GM21390 (cell line): ENCODE measurements around the gene CHN1.

Source experiments
- ATAC-seq: cut with Tn5 transposase; IDR thresholded peaks from one replicate; pipeline ENCODE4 v1.9.1; 2021; ENCODE audit not compliant: unreplicated experiment

CHN1 gene, protein sequence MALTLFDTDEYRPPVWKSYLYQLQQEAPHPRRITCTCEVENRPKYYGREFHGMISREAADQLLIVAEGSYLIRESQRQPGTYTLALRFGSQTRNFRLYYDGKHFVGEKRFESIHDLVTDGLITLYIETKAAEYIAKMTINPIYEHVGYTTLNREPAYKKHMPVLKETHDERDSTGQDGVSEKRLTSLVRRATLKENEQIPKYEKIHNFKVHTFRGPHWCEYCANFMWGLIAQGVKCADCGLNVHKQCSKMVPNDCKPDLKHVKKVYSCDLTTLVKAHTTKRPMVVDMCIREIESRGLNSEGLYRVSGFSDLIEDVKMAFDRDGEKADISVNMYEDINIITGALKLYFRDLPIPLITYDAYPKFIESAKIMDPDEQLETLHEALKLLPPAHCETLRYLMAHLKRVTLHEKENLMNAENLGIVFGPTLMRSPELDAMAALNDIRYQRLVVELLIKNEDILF

DNA sequence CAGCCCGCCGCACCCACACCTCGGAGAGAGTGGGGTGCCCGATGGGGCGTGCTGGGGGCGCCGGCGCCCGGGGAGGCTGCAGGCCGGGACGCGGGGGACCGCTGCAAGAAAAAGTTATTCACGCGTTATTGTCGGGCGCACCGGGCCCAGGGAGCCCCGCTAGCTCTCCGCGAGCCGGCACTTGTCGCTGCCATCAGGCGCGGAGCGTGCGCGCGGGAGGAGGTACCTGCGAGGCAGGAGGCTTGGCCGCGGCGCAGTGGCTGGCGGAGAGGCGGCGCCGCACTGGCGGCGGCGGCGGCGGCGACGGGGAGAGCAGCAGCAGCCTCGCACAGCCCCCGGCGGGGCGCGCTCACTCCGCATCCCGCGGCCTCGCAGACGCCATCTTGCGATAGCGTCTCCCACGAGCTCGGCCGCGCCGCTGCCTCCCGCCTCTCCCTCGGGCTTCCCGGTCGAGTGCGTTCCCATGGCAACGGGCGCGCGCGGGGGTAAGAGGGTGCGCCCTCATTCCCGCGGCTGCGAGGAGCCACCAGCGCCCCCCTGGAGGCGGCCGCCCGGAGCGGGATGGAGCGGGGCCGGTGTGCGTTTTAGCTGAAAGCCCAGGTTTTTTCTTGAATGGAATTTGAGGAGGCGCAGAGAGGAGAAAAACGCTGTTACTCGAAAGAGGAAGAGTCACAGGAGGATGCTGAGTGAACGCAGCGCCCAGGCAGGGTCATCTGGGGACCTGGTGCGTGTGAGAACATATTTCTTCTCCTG is at the start of gene CHN1:
TSS of gene CHN1 (minus strand) at position 402 of the 753 bp plus-strand sequence. CDS start 469 bp downstream, outside the sequence.
- peak; percentile 85 for ATAC-seq

DNA sequence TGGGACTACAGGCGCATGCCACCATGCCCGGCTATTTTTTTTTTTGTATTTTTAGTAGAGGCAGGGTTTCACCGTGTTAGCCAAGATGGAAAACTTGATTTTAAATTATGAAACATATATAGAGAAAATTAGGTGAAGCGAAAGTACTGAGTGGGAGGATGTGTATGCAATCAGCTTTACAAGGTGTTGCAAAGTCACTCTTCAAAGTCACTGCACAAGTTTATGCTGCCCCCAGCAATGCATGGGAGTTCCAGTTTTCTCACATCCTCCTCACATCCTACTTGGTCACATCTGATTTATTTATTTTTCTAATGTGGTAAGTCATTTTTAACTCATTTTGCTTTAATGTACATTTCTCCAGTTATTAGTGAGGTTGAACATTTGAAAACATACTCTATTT is 49.2 kb upstream of the CHN1 start:
- no peak for ATAC-seq

DNA sequence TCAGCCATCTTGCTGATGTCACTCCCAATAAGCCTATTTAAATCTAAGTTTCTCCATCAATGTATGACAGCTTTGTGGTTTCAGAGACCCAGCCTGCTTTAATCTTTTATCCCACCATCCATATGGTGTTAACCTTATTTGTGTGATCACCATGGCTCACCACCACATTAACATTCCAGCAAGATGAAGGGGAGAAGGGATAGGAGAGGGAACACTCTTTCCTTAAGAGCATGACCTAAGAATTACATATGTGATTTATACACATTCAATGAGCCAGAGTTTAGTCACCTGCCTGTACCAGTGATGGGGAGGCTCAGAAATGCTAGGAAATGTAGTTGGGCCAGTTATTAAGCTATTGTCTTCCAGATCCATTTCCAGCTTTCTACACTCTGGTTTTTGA is 44.5 kb upstream of the CHN1 start:
- no peak for ATAC-seq

DNA sequence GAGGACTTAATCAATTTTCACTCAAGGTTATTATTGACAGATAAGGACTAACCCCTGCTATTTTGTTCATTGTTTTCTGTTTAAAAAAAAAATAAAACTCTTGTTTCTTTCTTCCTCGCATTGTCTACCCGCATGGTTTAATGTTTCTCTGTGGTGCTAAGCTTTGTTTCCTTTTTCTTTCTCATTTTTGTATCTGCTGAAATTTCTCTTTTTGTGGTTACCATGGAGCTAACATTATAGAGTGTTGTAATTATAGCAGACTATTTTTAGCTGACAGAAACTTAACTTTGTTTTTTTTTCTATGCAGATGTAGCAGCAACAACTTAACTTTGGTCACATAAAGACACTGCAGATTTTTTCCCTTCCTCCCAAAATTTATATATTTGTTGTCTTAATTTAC is 43.1 kb upstream of the CHN1 start:
- ATAC-seq: peak; percentile 51

DNA sequence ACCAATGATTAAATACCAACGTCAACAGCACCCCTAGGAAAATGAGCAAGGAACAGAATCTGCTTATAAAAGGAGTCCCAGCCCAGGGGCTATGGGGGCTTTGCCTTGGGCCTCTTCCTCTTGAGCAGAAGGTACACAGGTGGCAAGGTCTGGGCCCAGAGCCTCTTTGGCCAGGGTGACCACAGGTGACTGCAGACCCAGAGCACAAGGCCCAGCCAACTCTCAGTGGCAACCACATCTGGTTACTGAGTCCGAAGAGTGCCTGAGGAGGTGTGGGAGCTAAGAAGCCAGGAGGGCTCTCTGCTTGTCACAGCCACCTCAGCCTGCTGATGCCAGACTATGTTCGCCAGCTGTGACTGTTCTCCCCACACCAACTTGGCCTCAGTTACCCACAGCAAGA is 34.3 kb upstream of the CHN1 start:
- ATAC-seq: no peak

DNA sequence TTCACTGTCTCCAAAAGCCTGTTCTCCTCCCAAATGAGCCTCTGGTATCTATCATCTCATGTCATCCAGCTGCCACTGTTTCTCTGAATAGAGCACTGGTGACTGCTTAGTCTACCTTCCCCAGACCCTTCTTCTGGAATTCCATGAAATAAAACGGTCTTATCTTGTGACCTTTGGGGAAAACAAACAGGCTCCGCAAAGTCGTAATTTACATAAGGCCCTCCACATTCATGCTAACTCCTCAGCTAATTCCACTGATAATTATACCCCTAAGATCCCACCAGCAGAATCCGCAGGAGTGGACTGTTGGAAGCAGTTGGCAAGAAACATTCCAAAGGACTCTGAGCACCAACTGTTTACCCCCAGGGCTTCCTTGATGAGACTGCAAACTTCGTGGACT is 33.9 kb upstream of the CHN1 start:
- no peak for ATAC-seq

DNA sequence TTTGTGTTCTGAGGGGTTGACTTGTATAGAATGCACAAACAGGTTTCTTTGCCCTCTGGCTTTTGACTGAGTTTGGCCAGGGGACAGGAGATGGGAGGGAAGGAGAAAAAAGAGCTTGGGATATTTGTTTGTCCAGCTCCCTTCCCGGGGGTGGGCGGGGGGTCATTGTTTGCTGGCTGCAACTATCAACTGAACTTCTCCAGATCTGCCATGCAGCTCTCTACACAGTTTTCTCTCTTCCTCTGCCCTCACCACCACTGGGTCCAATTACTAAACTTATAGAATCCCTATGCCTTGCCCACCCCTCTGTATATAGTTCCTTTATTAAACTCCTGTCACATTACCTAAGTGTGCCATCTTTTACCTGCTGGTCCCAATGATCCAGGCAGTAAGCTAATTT is 32.8 kb upstream of the CHN1 start:
- no peak for ATAC-seq

DNA sequence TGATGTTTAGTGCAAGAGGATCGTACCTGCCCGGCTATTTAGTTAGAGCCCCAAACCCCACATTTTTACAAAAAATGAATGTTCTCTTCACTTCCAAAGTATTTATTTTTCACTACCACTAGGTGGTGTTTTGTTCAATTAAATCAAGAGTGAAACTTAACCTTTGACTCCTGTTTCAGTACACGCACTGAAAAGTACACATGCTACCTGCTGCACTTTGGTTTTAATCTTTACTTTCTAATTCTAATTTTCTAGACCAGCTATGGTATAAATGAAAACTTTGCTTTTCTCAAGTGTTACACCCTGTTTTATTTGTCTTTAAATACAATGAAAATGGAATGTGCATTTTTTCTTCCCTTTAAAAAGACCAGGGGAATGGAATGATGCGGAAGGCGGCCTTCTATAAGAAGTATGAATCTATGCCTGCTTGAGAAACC is 31.4 kb upstream of the CHN1 start:
- no peak for ATAC-seq

DNA sequence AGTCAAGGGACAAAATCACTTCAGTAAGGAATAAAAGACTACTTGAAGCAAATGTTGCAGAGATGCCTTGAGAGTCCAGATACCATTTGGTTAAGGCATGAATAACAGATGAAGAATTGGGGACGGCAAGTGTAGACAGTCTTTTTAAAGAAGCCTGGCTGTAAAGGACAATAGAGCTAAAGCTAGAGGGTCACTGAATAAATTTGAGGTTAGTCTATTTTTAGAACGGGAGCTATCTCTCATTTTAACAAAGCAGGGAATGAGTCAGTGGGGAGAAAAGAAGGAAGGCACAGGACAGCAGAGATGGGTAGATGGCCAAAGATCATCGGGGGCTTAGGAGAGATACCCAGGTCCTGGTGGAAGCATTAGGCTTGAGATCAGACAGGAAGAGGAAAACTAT is 30.6 kb upstream of the CHN1 start:
- no peak for ATAC-seq

DNA sequence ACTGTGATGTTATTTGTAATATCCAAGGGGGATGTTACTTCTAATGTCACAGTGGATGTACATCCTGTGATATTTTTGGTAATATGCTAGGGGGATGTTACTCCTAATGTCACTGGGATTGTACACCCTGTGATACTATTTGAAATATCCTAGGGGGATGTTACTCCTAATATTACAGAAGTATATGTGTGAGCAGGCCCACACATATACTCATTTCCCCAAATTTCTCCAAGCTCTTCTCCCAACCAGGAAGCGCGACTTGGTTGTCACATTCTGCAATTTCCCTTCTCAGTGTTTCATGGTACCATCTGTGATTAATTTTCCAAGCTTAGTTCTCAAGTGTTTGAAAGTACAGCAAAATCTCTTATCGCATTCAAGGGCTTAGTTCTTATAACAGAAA is 29.5 kb upstream of the CHN1 start:
- ATAC-seq: no peak

DNA sequence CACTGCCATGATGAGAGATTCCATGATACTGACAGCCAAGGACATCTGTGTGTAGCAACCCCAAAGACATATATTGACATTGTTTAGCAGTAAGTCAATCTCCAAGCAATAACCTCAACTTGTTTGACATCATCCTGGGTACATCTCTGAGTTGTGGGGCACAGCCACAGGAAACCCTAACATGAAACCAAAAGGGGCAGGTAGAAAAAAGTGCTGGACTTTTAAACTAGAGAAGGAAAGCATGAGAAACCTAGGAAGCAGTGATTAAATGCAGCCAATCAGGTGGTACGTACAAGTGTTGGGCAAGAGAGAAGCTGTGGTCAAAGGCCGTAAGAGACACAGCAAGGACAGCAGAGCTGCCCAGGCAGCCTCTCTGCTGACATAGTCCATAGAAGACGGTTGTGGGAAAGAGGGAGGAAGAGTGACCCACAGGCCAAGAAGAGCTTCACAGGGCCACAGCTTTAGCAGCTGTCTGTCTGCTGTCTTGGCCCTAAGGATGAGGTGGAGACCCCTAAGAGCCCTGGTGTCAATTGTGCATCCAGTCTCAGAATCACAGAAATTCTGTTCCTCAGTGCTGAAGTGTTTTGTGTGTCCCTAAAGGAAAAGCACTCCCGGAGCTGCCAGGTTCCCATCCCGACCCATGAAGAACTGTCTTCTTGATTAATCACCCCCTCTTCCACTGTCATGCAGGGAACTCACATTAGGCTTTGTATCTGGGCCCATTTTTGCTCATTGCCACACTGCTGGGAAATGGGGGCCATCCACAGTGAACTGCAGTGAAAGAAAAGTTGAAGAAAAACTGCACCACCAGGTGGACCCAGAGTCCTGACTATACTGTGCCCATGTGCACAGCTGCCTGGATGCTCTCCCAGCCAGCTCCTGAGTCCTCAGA is 25.4 kb upstream of the CHN1 start:
- no peak for ATAC-seq

DNA sequence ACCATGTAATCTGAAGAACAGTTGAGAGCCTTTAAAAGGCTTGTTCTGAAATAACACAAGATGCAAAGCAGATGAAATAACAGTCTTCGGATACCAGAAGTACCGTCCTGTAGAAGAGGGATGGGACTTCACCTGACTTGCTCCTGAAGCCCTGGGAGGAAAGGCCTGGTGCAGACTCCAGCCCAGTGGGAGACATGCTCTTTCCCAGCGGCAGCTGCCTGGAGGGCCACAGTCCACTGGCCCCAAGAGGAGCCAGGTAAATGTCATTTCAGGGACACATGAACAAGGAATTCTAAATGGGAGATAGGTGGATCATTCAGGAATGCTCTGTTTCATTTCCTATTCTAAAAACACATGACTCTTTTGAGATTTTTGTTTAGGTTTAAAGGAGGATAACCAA is 22.6 kb upstream of the CHN1 start:
- no peak for ATAC-seq

DNA sequence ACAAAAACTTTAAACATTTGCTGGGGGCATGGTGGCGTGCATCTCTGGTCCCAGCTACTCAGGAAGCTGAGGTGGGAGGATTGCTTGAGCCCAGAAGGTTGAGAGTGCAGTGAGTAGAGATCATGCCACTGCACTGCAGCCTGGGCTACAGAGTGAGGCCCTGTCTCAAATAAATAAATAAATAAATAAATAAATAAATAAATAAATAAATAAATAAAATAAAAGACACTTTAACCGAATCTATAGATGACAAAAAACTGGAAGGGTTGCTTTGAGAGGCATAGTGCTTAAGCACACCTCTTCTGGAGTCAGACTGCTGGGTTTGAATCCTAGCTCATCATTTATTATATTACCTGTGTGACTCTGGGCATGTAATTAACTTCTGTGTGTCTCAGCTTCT is 21.2 kb upstream of the CHN1 start:
- ATAC-seq: no peak

DNA sequence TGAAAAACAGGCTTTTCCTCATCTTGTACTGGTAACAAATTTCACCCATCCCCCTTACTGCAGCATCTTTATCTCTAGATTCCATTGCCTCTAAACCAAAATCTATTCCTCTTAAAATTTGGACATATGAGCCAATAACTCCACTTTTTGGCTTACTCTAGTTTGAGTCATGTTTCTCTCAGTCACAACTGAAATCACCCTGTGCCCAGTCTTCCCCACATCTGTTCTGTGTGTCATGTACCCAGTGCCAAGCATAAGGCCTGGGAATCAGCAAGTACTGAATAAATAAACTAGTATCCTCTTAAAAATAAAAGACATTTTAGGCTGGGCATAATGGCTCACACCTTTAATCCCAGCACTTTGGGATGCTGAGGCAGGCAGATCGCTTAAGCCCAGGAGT is 20.8 kb upstream of the CHN1 start:
- ATAC-seq: no peak

DNA sequence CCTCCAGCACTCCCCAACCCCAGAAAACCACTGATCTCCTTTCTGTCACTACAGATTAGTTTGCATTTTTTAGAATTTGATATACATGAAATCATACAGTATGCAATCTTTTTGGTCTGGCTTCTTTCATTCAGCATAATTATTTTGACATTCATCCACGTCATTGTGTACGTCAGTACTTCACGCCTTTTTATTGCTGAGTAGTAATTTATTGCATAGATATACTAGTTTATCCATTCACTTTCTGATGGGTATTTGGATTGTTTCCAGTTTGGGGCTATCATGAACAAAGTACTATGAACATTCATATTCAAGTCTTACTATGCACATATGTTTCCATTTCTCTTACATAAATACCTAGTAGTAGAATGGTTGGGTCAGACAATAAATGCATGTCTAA is 20.1 kb upstream of the CHN1 start:
- ATAC-seq: no peak

DNA sequence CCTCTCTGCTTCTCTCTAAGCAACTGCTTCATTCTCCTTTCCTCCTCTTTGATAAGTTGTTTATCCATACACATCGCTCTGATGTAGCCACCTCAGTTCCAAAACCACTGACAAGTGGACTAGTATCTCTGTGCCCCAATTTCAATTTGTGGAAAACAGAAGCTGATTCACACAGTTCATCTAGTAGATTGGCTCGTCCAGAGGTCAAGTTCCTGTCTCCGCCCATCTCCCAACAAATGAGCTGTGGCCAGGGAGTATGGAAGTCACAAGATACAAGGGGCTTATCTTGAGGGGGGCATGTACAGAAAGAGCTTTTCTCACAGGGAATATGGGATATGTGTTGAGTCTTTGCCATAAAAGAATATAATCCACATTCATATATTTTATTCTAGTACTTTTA is 17.7 kb upstream of the CHN1 start:
- ATAC-seq: no peak

DNA sequence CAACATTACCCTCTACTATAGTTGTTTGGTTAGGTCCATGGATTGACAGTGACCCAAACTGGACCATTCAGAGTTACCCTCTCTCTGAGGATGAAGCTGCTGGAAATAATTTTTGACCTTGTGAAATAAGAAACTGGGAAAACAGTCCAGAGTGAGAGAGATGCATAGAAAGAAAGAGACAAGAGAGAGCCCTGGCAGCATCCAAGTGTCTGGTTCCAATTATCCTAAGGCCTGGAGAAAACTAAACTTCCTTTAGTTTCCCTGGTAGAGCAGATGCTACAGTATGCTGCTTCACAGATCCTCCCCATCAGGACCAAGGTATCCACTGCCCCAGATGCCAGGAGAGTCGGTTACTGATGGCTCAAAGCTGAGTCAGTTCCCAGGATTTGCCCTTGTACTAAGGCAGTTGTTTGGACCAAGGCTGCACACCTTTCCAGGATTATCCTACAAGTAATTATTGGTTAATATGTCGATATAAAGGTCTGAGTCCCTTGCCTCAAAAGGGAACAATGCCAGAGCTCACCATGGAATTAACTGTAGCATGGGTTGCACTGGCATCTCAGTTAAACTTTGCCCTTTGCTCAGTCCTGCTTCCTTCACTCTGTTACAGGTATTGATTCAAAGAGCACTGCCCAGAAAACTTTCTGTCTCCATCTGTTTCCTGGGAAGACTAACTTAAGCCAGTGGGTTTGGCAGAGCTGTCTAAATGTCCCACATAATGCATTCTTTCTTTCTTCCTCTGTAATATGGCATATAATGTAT is 14.6 kb upstream of the CHN1 start:
- ATAC-seq: no peak

DNA sequence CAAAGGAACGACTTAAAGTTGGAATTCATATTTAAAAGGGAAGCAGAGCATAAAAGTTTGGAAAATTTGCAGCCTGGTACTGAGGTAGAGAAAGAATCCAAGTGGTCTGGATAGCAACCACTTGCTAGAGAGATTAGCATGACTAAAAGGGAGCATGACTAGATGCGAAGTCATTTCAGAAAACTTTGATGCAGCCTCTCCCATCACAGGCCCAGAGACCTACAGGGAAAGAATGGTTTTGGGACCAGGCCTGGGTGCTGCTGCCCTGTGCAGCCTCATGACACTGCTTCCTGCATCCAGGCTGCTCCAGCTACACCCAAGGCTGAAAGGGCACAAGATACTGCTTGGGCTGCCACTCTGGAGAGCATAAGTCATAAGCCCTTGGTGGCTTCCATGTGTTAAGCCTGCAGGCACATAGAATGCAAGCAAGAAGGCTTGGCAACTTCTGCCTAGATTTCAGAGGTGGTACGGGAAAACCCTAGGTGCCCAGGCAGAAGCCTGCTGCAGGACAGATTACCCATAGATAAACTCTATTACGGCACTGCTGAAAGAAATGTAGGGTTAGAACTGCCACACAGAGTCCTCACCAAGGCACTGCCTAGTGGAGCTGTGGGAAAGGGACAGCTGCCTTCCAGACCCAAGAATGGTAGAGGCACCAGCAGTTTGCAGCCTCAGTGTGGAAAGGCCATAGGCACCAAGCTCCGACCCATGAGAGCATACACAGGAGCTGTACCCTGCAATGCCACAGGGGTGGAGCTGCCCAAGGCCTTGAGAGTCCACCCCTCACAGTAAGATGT is 12.6 kb upstream of the CHN1 start:
- no peak for ATAC-seq

DNA sequence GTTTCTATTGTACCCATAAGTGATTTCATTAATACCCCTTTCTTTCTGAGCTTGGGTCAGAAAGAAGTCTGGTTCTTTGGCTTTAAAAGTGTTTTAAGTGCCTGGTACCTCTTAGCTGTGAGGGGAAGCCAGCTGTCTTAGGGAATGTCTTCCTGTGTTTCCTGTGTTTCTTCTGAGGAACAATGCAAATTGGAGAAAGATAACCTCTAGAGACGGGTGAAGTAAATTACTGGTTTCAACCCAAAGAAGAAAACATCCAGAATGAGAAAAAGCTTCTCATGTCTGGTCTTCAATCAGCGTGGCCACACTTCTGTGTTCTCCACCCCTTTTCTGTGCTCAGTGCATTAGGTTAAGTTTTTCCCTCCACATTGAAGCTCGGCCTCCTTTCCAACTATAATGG is 10.2 kb upstream of the CHN1 start:
- ATAC-seq: no peak

DNA sequence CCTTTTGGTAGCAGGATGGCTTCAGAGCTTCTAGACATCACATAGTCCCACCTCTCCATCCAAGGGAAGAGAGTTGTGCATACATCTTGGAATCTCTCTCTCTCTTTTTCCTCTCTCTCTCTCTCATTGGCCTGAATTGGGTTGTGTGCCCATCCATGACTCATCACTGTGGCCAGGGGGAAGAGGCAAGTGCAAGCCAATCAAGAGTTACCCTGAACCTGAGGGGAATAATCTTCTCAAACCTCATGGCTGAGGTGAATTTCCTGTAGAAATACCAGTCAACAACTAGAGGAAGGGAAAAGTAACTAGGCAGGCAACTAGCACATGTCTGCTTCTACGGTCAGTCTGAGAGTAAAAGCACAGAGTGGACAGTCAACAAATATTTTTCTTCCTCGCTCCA is 7.3 kb upstream of the CHN1 start:
- ATAC-seq: no peak
